ENCODE measurements around the gene PNMA8B. TPM values are rescaled to one million over a fixed set of nuclear protein-coding genes. Genes with fewer than 3 reads are reported as not detected.

Gene PNMA8B
- total RNA-seq, 1 experiment from 2014 or later, result 0.10 TPM

- TF ChIP-seq REST (IDR thresholded peaks at IDR 0.05; ENCODE audit: low read depth), result no peak
These were observed 40.7 kb upstream of the PNMA8B start (continued) for GRCh38 chr19:46536391-46536790.

GRCh38 chr19:46533621-46534081, 38.0 kb upstream of the PNMA8B start:
- Histone ChIP-seq H2AFZ (ENCODE audit: low read depth, low read length, poor library complexity, severe bottlenecking) (no peak overlapping the region), H3K4me1 (ENCODE audit: control insufficient read depth in 1 of 2, insufficient read depth in 2 of 2, low read length in 2 of 2) (peaks cover 5 to 16% of the 10 kb centered on the region in 2 experiments; a peak in 3 of 4 replicates), H3K9me3 (ENCODE audit: control insufficient read depth in 1 of 2, insufficient read depth in 1 of 2, low read depth in 1 of 2, low read length in 2 of 2) (no peaks in the 10 kb centered on the region), H3K27me3 (ENCODE audit: insufficient read depth, low read length) (no peaks in the 10 kb centered on the region), H3K9me2 (ENCODE audit: insufficient read depth) (no peaks in the 10 kb centered on the region), H3K4me2 (ENCODE audit: low read length) (no peak overlapping the region), H4K20me1 (ENCODE audit: insufficient read depth) (no peaks in the 10 kb centered on the region), H3K27ac (ENCODE audit: low read depth, low read length) (no peak overlapping the region), H3K9ac (ENCODE audit: low read length) (no peak overlapping the region), H3K36me3 (ENCODE audit: control insufficient read depth in 1 of 2, insufficient read depth in 2 of 2, low read length in 2 of 2) (no peaks in the 10 kb centered on the region), H3K79me2 (ENCODE audit: insufficient read depth, low read length) (no peaks in the 10 kb centered on the region), H3K4me3 (replicated peaks in 1 of 2; ENCODE audit: low read depth in 1 of 2, low read length in 2 of 2) (no peak overlapping the region)
- no TSS peak for BruUV-seq (replicated peaks)
- intact Hi-C loops (cut with micrococcal nuclease), result no loop called here
- no peak for ATAC-seq
- TF ChIP-seq FOSL1 (IDR thresholded peaks at IDR 0.05; ENCODE audit: low read depth) (no peak), YY1 (IDR thresholded peaks at IDR 0.05; ENCODE audit: extremely low read depth, insufficient replicate concordance, low read depth, low read length) (no peak), ELF1 (IDR thresholded peaks at IDR 0.05; ENCODE audit: borderline replicate concordance, low read depth) (no peak), ZFX (IDR thresholded peaks at IDR 0.05) (no peak), ZNF274 (IDR thresholded peaks at IDR 0.05; ENCODE audit: low read depth, low read length) (no peak)
- CTCF ChIA-PET, result no interaction called here
- POLR2A ChIA-PET, result no interaction called here
- RAD21 ChIA-PET (ENCODE audit: low non-redundant PET in 1 of 2, low total read pairs in 2 of 2, uncharacterized antibody in 2 of 2, unreplicated experiment in 2 of 2), result no interaction called here
- DNase-seq (ENCODE audit: low read depth, low spot score), result no peak
